Naive thymus-derived CD8-positive, alpha-beta T cell (primary cell): Measurements from ENCODE around the gene LCLAT1. TPM values are rescaled to one million over a fixed set of nuclear protein-coding genes. Genes with fewer than 3 reads are reported as not detected.

ENCODE experiments used
- ATAC-seq, 2 donors: fragments of 150-1000 bp; cut with Tn5 transposase in 1 of 2; sonication (Bioruptor Pico), chemical (Tn5 transposase) in 1 of 2; 1 replicate in 1 of 2; 2 replicates in 1 of 2; pipeline ENCODE4 v1.10.0; 2021; ENCODE audit warnings: mild to moderate bottlenecking in 2 of 2, moderate library complexity in 2 of 2
- POLR2A ChIA-PET: fragments of 350-600 bp; sonication (Branson Sonifier 250); formaldehyde crosslinking; loops from one replicate; lab custom pipeline; 2021; ENCODE audit warnings: antibody characterized with exemption; lab: Charles Lee
- DNase-seq, 10 donors: peaks; one replicate each; pipeline versions ENCODE4 v3.0.0 to v3.0.0-alpha.2; 2020 to 2022
- H3K27ac Mint-ChIP-seq, 10 donors: one replicate each; pipeline ENCODE4 v1.8.0; 2020 to 2022; ENCODE audit warnings: mild to moderate bottlenecking in 10 of 10, mixed read lengths in 10 of 10, moderate library complexity in 4 of 10, inconsistent platforms in 1 of 10
- H3K27me3 Mint-ChIP-seq, 5 donors: one replicate each; pipeline ENCODE4 v1.8.0; 2021 to 2022; ENCODE audit warnings: mixed read lengths in 5 of 5
- H3K36me3 Mint-ChIP-seq, 3 donors: one replicate each; pipeline ENCODE4 v1.8.0; 2020 to 2022; ENCODE audit warnings: mixed read lengths in 3 of 3, mild to moderate bottlenecking in 2 of 3, inconsistent platforms in 1 of 3
- H3K4me1 Mint-ChIP-seq, 4 donors: one replicate each; pipeline ENCODE4 v1.8.0; 2021 to 2022; ENCODE audit warnings: mixed read lengths in 4 of 4
- H3K4me3 Mint-ChIP-seq, 10 donors: one replicate each; pipeline ENCODE4 v1.8.0; 2020 to 2022; ENCODE audit warnings: mild to moderate bottlenecking in 10 of 10, mixed read lengths in 10 of 10, moderate library complexity in 6 of 10, inconsistent platforms in 1 of 10
- H3K9me3 Mint-ChIP-seq, 9 donors: one replicate each; pipeline ENCODE4 v1.8.0; 2020 to 2022; ENCODE audit warnings: mixed read lengths in 9 of 9, mild to moderate bottlenecking in 3 of 9, inconsistent platforms in 1 of 9, moderate library complexity in 1 of 9
- polyA plus RNA-seq, 3 donors: library from polyadenylated mRNA; unstranded; fragments of 300-500 nt; fragmentation: Illumina TruSeq; gene quantifications; one replicate each; pipeline ENCODE4 v1.2.3, GENCODE V29; 2021
- total RNA-seq, 8 experiments: library from RNA in 2 of 8; stranded (reverse) in 2 of 8; gene quantifications; one replicate each; pipeline ENCODE4 v1.2.3 and lab custom pipeline; 2021 to 2026

Gene LCLAT1
- total and polyA plus RNA-seq, 5 experiments from 2014 or later: 12.4 to 28.2 (median 20.8) TPM

DNA sequence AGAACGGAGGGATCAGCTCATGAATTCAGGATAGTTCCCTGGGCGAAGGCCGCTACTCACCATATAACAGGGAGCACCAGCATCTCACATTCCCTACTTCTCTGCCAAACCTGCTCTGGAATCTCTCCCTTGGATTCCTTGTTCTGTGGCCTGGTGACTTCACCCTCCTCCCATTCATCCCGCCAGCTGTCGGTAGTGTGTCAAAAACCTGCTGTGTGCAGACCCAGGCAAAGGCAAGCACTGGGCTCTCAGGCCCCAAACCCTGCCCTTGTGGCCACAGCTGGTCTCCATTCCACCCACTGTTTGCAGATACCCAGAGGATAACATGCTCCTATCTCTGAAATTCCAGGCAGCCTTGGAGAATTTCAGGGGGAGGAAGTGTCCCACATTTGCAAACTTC, 208.6 kb downstream of the LCLAT1 start:
- DNase-seq (no peak), ATAC-seq (no peak)
- POLR2A ChIA-PET: no interaction called here
- H3K4me1 Mint-ChIP-seq: no peaks in the 10 kb centered on the region
- no peaks in the 10 kb centered on the region for H3K9me3 Mint-ChIP-seq
- H3K36me3 Mint-ChIP-seq: no peaks in the 10 kb centered on the region
- H3K27ac Mint-ChIP-seq: no peak overlapping the region
- H3K27me3 Mint-ChIP-seq: peaks cover 0 to 6% (median 0%) of the 10 kb centered on the region in 5 donors
- H3K4me3 Mint-ChIP-seq: no peak overlapping the region

DNA sequence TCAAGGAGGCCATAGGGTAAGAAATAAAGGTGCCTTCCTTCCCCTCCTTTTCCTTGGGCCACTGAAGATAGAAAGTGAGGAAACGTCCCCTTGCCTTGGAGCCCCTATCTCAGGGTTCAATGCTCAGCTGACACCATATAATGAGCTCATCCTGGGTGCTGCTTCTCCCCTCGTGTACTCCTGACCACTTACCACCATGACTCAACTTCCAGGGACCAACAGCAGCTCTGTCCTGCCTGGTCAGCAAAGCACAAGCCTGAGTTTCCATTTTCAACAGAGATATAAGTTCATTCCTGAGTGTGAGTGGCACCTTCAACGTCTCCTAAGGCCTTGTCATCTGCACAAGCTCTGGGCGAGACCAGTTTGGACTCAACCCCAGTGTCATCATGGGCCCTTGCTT, 209.0 kb downstream of the LCLAT1 start:
- Mint-ChIP-seq H3K27ac (no peak overlapping the region), H3K27me3 (peaks cover 0 to 6% (median 0%) of the 10 kb centered on the region in 5 donors), H3K36me3 (no peaks in the 10 kb centered on the region), H3K4me1 (no peaks in the 10 kb centered on the region), H3K4me3 (no peak overlapping the region), H3K9me3 (no peaks in the 10 kb centered on the region)
- DNase-seq (no peak), ATAC-seq (no peak)
- POLR2A ChIA-PET: no interaction called here

DNA sequence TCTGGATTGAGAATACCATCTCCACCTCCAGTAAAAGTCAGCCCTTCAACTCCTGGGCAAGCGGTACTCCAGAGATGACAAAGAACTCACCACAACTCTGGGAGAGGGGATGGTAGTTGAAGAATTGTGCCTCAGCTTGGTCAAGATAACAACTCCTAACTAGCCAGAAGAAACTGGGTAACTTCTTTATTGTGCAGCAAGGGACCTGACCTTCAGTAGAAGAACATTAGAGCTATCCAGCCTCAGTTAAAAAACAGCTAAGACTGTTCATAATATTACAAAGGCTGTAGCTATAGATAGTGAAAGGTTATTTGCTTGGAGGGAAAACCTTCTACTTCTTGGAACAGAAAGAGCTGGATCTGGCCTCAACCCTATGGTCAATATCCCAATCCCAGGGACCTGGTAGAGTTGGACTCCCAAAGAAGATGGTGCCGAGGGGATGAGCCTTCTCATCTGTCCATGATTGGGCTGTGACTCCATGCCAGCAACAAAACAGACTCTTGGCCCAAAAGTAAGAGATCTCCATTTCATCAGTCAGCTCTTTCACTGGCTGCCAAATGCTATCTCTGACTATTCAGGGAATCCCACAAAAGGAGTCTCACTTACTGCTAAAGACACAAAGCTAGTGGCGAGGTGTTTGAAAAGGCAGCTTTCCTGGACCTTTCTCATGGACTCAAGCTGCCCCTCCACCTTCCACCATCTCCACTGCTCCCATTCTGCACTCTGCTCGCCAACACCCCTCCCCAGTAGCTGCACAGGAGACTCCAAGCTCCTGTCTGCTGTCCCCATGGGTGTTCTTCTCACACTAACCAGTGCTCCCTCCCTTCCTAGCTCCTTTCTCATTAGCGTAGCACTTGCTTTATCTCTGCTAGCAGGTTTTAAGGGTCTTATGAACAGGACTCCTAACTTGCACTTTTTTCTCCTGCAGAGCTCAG, 214.4 kb downstream of the LCLAT1 start:
- no peak for DNase-seq
- ATAC-seq: no peak
- POLR2A ChIA-PET: no interaction called here
- no peaks in the 10 kb centered on the region for H3K9me3 Mint-ChIP-seq
- no peak overlapping the region for H3K27ac Mint-ChIP-seq
- no peak overlapping the region for H3K4me3 Mint-ChIP-seq
- H3K4me1 Mint-ChIP-seq: no peaks in the 10 kb centered on the region
- peaks cover 0 to 6% (median 0%) of the 10 kb centered on the region in 5 donors for H3K27me3 Mint-ChIP-seq
- no peaks in the 10 kb centered on the region for H3K36me3 Mint-ChIP-seq

DNA sequence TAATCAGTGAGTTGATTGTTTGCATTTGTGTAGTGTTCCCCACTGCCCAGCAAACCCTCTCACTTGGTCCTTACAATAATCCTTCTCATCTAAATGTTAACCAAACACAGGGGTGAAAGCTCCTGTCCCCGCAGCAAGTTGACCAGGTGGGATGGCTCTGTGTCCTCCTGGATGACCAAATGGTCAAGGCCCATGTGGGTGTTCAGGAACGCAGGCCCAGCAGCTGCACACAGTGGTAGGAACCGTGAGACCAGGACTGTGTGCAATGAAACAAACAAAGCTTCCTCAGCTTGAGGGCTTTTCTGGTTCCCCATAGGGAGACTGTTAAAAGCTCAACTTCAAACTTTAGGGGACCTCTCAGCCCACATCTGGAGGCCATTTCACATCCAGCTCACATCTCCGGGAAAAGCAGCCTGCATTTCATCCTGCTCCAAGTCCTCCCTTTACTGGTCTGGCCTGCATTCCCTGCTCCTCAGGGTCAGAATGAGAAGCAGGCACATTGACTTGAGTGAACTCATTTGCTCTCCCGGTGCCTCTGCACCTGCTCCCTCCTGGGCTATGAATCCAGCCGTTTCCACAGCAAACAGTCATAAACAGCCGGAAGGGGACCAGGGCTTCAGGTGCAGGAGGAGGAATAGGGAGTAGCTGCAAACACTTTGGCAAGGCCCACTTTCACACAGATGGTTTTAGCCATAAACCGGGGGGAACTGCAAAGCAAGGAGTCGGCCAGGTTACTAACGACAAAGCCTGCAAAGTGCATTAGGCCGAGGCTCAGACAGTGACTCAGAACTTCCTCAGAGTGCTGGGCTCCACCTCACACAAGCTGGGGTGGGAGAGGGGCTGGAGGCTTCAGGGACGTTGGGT, 215.5 kb downstream of the LCLAT1 start:
- no peak overlapping the region for H3K27ac Mint-ChIP-seq
- H3K4me1 Mint-ChIP-seq: no peaks in the 10 kb centered on the region
- H3K9me3 Mint-ChIP-seq: peaks cover 0 to 2% (median 0%) of the 10 kb centered on the region in 9 donors
- no peaks in the 10 kb centered on the region for H3K36me3 Mint-ChIP-seq
- H3K4me3 Mint-ChIP-seq: no peak overlapping the region
- H3K27me3 Mint-ChIP-seq: peaks cover 0 to 6% (median 0%) of the 10 kb centered on the region in 5 donors
- DNase-seq: no peak
- ATAC-seq: no peak
- POLR2A ChIA-PET: no interaction called here

DNA sequence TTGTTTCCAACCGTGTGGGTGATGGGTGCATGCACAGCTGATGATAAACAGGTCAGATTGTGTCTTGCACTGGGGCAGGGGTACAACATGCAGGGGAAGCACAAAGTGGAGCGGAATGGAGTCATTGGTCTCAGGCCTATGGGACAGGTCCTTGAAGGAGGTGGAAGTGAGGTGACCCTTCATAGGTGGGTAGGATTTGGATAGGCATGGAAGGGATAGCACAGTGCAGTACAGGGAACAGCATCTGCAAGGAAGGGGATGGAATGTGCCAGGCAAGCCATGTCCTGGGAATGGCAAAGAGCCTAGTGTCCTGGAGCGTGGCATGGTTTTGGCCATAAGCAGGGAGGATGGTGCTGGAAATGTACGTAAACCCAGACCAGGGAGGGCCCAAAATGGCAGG, 216.3 kb downstream of the LCLAT1 start:
- H3K4me3 Mint-ChIP-seq: no peak overlapping the region
- H3K27ac Mint-ChIP-seq: no peak overlapping the region
- POLR2A ChIA-PET: no interaction called here
- peaks cover 0 to 6% (median 2%) of the 10 kb centered on the region in 9 donors for H3K9me3 Mint-ChIP-seq
- ATAC-seq (no peak), DNase-seq (no peak)
- H3K36me3 Mint-ChIP-seq: peaks cover 0 to under 1% (median 0%) of the 10 kb centered on the region in 3 donors
- no peaks in the 10 kb centered on the region for H3K4me1 Mint-ChIP-seq
- peaks cover 0 to 6% (median 0%) of the 10 kb centered on the region in 5 donors for H3K27me3 Mint-ChIP-seq

DNA sequence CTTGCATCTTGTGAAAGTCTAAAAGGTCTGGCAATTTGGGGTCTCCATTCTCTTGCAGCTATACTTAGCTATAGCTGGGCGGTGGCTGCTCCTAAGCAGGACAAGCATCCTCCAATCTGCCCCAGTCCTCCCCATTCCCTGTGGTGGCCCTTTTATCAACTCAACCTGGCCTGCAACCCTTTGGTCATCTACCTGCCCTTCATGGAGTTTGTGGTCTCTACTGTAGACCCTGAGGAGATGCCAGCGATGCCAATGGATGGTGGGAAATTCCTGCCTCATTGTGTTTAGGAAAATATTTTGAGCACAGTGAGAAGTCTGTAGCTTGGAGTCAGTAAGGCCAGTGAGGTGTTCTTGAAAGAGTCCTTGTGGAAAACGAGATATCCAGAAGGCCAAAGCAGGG, 216.8 kb downstream of the LCLAT1 start:
- ATAC-seq: no peak
- Mint-ChIP-seq H3K4me1 (no peaks in the 10 kb centered on the region), H3K9me3 (peaks cover 0 to 11% (median 5%) of the 10 kb centered on the region in 9 donors), H3K36me3 (peaks cover 0 to 5% (median 1%) of the 10 kb centered on the region in 3 donors), H3K4me3 (no peak overlapping the region), H3K27ac (no peak overlapping the region), H3K27me3 (peaks cover 0 to 6% (median 0%) of the 10 kb centered on the region in 5 donors)
- POLR2A ChIA-PET: no interaction called here
- DNase-seq: no peak

DNA sequence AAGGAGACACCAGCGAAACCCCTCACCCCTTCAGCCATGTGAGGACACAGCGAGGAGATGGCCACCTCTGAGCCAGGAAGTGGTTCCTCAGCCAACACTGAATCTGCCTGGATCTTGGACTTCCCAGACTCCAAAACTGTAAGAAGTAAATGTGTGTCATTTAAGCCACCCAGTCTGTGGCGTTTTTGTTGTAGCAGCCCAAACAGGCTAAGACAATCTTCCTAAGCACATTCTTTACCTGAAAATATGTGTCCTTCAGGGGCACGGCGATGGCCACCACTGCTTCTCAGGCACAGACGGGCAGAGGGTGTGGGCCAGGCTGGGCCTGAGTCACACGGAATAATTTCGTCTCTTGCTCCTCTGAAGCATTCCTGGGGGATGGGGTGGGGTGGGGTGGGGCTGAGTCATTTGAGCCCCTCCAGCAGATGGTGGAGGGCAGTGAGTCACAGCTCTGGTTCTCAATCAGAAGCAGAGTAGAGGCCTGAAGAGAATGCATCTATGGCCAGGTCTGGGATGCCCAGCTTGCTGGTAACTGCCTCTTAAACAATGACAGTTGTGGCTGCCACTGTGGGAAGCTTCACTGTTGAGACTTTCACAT, 217.8 kb downstream of the LCLAT1 start:
- no peak overlapping the region for H3K27ac Mint-ChIP-seq
- H3K4me3 Mint-ChIP-seq: no peak overlapping the region
- peaks cover 1 to 21% (median 13%) of the 10 kb centered on the region in 9 donors for H3K9me3 Mint-ChIP-seq
- H3K4me1 Mint-ChIP-seq: no peaks in the 10 kb centered on the region
- ATAC-seq: no peak
- DNase-seq: no peak
- POLR2A ChIA-PET: interaction anchor here (0.6 kb wide), 1 partner anchor 19 kb away, joined by 3 read pairs; no protein-coding TSS in a partner anchor
- H3K36me3 Mint-ChIP-seq: peaks cover 0 to 14% (median 6%) of the 10 kb centered on the region in 3 donors
- H3K27me3 Mint-ChIP-seq: peaks cover 0 to 1% (median 0%) of the 10 kb centered on the region in 5 donors

DNA sequence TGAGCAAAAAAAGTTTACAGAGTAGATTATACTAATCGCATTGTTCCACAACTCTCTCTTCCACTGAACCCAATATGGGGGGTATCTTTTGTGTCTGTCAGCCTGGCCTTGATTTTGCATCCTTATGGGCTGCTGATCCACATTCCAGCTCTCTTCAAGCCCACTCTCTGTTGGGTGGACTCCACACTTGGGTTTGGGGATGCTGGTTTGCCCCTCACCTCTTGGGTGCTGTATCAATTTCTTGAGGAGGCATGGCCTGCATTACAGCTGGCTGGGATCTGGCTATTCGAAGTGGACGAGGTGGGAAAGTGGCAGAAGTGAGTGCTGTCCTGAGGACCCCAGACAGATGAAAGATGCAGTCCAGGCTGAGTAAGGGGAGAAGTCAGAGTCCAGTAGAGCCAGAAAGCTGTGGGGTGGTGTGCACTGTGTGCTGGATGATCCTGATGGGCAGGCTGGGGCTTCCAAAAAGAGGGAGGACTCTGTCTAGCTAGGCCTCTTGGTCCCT, 218.8 kb downstream of the LCLAT1 start:
- H3K36me3 Mint-ChIP-seq: peaks cover 2 to 23% (median 12%) of the 10 kb centered on the region in 3 donors
- no peak for ATAC-seq
- no peak overlapping the region for H3K4me3 Mint-ChIP-seq
- peak overlapping the region in 1 of 10 donors; percentile 75 for H3K27ac Mint-ChIP-seq
- POLR2A ChIA-PET: no interaction called here
- peaks cover 5 to 31% (median 19%) of the 10 kb centered on the region in 9 donors for H3K9me3 Mint-ChIP-seq
- H3K27me3 Mint-ChIP-seq: no peaks in the 10 kb centered on the region
- DNase-seq: no peak
- H3K4me1 Mint-ChIP-seq: no peaks in the 10 kb centered on the region

DNA sequence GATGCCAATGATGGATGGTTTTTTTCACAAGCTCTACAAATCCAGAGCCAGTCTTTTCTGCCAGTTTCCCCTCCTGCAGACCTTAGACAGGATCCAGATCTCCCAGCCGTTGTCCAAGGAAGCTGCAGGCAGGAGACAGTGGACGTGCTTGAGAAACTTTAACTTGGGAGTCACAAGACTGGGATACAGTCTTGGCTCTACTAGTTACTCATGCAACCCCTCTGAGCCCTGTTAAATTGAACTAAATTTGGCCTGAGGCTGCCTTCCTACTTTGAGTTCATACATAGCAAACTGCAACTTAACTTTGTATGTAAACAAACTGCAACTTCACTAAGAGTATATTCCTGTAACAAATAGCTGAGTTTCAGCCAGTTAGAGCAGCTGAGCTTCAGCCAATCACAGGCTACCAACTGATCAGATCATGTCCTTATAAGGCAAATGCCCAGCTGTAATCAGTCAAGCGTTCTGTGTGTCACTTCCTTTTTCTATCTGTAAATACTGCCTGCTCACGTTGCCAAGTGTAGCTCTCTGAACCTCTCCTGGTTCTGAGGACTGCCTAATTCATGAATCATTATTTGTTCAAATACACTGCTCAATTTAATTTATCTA, 219.3 kb downstream of the LCLAT1 start:
- H3K4me3 Mint-ChIP-seq: no peak overlapping the region
- no peaks in the 10 kb centered on the region for H3K27me3 Mint-ChIP-seq
- POLR2A ChIA-PET: interaction anchor here (0.6 kb wide), 1 partner anchor 149 kb away, joined by 3 read pairs; no protein-coding TSS in a partner anchor
- ATAC-seq (no peak), DNase-seq (no peak)
- peaks cover 5 to 36% (median 20%) of the 10 kb centered on the region in 9 donors for H3K9me3 Mint-ChIP-seq
- H3K36me3 Mint-ChIP-seq: peaks cover 2 to 28% (median 15%) of the 10 kb centered on the region in 3 donors
- no peaks in the 10 kb centered on the region for H3K4me1 Mint-ChIP-seq
- H3K27ac Mint-ChIP-seq: peak overlapping the region in 1 of 10 donors; percentile 24

DNA sequence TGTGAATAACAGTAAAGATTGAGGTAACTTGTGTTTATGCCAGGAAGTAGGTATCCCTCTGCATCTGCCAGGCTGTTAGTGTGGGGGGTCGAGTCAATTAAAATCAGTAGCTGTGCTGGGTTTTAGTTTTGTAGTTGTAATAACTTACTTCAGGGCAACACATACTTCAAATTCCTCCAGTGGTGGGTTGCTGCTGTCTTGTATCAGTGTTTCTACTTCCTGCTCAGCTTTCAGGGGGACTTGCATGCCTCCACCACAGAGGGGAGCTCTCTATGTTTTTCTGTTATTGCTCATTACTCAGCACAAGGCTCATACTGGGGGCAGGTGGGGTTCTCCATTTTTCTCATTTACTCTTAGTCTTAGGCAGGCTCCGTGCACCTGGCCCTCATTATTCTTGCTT, 223.4 kb downstream of the LCLAT1 start:
- H3K27me3 Mint-ChIP-seq: peaks cover 0 to 11% (median 0%) of the 10 kb centered on the region in 5 donors
- ATAC-seq: no peak
- peaks cover 5 to 41% (median 20%) of the 10 kb centered on the region in 9 donors for H3K9me3 Mint-ChIP-seq

DNA sequence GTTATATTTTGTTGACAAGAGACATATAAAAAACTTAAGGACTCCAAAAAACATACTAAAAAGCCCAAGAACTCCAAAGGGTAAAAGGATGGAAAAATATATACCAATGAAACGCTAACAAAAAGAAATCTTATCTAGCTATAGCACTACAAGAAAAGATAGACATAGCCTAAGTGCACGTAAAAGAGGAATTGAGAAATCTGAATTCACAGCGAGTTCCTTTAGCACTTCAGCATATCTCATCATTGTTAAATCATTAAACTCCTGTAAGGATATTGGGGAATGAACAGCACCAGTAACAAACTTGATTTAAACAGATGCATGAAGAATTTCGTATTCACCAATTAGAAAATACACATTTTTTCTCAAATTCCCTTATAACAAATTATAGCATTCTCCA, 226.1 kb downstream of the LCLAT1 start:
- Mint-ChIP-seq H3K36me3 (peaks cover 2 to 28% (median 17%) of the 10 kb centered on the region in 3 donors), H3K27me3 (peaks cover 0 to 11% (median 0%) of the 10 kb centered on the region in 5 donors), H3K4me1 (no peaks in the 10 kb centered on the region), H3K4me3 (no peak overlapping the region), H3K27ac (no peak overlapping the region), H3K9me3 (peaks cover 5 to 35% (median 20%) of the 10 kb centered on the region in 9 donors)
- POLR2A ChIA-PET: no interaction called here
- ATAC-seq (no peak), DNase-seq (no peak)

More for the DNA sequence above, 223.4 kb downstream of the LCLAT1 start:
- no peak for DNase-seq
- POLR2A ChIA-PET: no interaction called here
- peaks cover 2 to 28% (median 17%) of the 10 kb centered on the region in 3 donors for H3K36me3 Mint-ChIP-seq
- H3K4me1 Mint-ChIP-seq: no peaks in the 10 kb centered on the region
- no peak overlapping the region for H3K4me3 Mint-ChIP-seq
- no peak overlapping the region for H3K27ac Mint-ChIP-seq

DNA sequence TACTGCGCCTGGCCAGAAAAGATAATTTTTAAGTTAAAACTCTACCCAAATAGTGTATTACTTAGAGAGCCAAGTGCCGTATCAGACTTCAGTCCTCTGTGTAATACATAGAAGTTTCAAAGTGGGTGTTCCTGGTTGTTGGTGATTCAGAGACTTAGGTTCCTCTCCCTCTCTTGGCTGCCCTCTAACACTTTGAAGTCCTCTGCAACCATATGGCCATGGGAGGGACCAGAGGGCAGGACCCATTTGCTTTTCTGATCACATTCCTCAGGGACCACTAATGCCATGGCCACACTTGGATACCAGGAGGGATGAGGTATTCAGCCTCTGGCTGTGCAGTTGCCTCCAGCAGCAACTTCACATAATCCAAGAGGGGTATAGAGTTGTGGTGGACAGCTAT, 228.7 kb downstream of the LCLAT1 start:
- peaks cover 0 to 10% (median 0%) of the 10 kb centered on the region in 9 donors for H3K9me3 Mint-ChIP-seq
- POLR2A ChIA-PET: no interaction called here
- DNase-seq (no peak), ATAC-seq (no peak)
- H3K4me3 Mint-ChIP-seq: no peak overlapping the region
- no peak overlapping the region for H3K27ac Mint-ChIP-seq
- H3K27me3 Mint-ChIP-seq: peaks cover 0 to 11% (median 0%) of the 10 kb centered on the region in 5 donors
- H3K4me1 Mint-ChIP-seq: no peaks in the 10 kb centered on the region
- H3K36me3 Mint-ChIP-seq: peaks cover 0 to 6% (median 6%) of the 10 kb centered on the region in 3 donors
